ENCODE results near the gene BSPRY. TPM values are rescaled to one million over a fixed set of nuclear protein-coding genes. Genes with fewer than 3 reads are reported as not detected.

BSPRY gene
- total and polyA plus RNA-seq, 2 of the 13 experiments (the other 11 are each of a cell fraction or from before 2014, with no cell fraction given): 0.09 to 0.26 TPM

GRCh38 chr9:113376634-113377567, 27.6 kb downstream of the BSPRY start, which contains the start of gene HDHD3 (continued):
- TF ChIP-seq, protein P1, sequence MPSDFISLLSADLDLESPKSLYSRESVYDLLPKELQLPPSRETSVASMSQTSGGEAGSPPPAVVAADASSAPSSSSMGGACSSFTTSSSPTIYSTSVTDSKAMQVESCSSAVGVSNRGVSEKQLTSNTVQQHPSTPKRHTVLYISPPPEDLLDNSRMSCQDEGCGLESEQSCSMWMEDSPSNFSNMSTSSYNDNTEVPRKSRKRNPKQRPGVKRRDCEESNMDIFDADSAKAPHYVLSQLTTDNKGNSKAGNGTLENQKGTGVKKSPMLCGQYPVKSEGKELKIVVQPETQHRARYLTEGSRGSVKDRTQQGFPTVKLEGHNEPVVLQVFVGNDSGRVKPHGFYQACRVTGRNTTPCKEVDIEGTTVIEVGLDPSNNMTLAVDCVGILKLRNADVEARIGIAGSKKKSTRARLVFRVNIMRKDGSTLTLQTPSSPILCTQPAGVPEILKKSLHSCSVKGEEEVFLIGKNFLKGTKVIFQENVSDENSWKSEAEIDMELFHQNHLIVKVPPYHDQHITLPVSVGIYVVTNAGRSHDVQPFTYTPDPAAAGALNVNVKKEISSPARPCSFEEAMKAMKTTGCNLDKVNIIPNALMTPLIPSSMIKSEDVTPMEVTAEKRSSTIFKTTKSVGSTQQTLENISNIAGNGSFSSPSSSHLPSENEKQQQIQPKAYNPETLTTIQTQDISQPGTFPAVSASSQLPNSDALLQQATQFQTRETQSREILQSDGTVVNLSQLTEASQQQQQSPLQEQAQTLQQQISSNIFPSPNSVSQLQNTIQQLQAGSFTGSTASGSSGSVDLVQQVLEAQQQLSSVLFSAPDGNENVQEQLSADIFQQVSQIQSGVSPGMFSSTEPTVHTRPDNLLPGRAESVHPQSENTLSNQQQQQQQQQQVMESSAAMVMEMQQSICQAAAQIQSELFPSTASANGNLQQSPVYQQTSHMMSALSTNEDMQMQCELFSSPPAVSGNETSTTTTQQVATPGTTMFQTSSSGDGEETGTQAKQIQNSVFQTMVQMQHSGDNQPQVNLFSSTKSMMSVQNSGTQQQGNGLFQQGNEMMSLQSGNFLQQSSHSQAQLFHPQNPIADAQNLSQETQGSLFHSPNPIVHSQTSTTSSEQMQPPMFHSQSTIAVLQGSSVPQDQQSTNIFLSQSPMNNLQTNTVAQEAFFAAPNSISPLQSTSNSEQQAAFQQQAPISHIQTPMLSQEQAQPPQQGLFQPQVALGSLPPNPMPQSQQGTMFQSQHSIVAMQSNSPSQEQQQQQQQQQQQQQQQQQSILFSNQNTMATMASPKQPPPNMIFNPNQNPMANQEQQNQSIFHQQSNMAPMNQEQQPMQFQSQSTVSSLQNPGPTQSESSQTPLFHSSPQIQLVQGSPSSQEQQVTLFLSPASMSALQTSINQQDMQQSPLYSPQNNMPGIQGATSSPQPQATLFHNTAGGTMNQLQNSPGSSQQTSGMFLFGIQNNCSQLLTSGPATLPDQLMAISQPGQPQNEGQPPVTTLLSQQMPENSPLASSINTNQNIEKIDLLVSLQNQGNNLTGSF (CRISPR knock-in tag; IDR thresholded peaks at IDR 0.05): no peak
- no peak for TF ChIP-seq ZNF75D (CRISPR knock-in tag; IDR thresholded peaks at IDR 0.05; ENCODE audit: borderline replicate concordance)
- TF ChIP-seq, protein P2, sequence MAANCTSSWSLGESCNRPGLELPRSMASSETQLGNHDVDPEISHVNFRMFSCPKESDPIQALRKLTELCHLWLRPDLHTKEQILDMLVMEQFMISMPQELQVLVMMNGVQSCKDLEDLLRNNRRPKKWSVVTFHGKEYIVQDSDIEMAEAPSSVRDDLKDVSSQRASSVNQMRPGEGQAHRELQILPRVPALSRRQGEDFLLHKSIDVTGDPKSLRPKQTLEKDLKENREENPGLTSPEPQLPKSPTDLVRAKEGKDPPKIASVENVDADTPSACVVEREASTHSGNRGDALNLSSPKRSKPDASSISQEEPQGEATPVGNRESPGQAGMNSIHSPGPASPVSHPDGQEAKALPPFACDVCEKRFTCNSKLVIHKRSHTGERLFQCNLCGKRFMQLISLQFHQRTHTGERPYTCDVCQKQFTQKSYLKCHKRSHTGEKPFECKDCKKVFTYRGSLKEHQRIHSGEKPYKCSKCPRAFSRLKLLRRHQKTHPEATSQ (CRISPR knock-in tag; IDR thresholded peaks at IDR 0.05; ENCODE audit: borderline replicate concordance): no peak
- TF ChIP-seq HOXA3 (CRISPR knock-in tag; IDR thresholded peaks at IDR 0.05): peak; percentile 74; the same call in 1 of the 2 replicates
- no peak for TF ChIP-seq MTF1 (CRISPR knock-in tag; IDR thresholded peaks at IDR 0.05)
- TF ChIP-seq, protein P3, sequence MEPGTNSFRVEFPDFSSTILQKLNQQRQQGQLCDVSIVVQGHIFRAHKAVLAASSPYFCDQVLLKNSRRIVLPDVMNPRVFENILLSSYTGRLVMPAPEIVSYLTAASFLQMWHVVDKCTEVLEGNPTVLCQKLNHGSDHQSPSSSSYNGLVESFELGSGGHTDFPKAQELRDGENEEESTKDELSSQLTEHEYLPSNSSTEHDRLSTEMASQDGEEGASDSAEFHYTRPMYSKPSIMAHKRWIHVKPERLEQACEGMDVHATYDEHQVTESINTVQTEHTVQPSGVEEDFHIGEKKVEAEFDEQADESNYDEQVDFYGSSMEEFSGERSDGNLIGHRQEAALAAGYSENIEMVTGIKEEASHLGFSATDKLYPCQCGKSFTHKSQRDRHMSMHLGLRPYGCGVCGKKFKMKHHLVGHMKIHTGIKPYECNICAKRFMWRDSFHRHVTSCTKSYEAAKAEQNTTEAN (CRISPR knock-in tag; conservative IDR thresholded peaks at IDR 0.05): no peak; the same call in 1 of the 2 replicates
- no peak for TF ChIP-seq ATF3 (CRISPR knock-in tag; IDR thresholded peaks at IDR 0.05)
- no peak for TF ChIP-seq MTF2 (CRISPR knock-in tag; IDR thresholded peaks at IDR 0.05; ENCODE audit: borderline replicate concordance)
- peak; percentile 73 for TF ChIP-seq SP4 (CRISPR knock-in tag; IDR thresholded peaks at IDR 0.05)
- TF ChIP-seq MIER3 (CRISPR knock-in tag; IDR thresholded peaks at IDR 0.05; ENCODE audit: borderline replicate concordance): no peak
- no peak for TF ChIP-seq ZMAT3 (CRISPR knock-in tag; conservative IDR thresholded peaks at IDR 0.05)
- no peak for TF ChIP-seq NFIB (CRISPR knock-in tag; IDR thresholded peaks at IDR 0.05; ENCODE audit: borderline replicate concordance)
- TF ChIP-seq, protein P4, sequence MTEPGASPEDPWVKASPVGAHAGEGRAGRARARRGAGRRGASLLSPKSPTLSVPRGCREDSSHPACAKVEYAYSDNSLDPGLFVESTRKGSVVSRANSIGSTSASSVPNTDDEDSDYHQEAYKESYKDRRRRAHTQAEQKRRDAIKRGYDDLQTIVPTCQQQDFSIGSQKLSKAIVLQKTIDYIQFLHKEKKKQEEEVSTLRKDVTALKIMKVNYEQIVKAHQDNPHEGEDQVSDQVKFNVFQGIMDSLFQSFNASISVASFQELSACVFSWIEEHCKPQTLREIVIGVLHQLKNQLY (CRISPR knock-in tag; IDR thresholded peaks at IDR 0.05): no peak
